HUES6 (cell line): ENCODE measurements around the gene XXYLT1.

Experiments used
- H3K27ac ChIP-seq: 2 replicates; pipeline ENCODE4 v1.7.0; 2013; ENCODE audit warnings: low read depth, mild to moderate bottlenecking, low read length, inconsistent platforms
- H3K27me3 ChIP-seq: 2 replicates; pipeline ENCODE4 v1.6.1; 2013; ENCODE audit warnings: low read length; ENCODE audit not compliant: control insufficient read depth, insufficient read depth
- H3K36me3 ChIP-seq: 2 replicates; pipeline ENCODE4 v1.6.1; 2013; ENCODE audit warnings: low read length; ENCODE audit not compliant: control insufficient read depth, insufficient read depth
- H3K4me1 ChIP-seq: 2 replicates; pipeline ENCODE4 v1.6.1; 2013; ENCODE audit warnings: low read length; ENCODE audit not compliant: control insufficient read depth, insufficient read depth
- H3K4me3 ChIP-seq: 2 replicates; pipeline ENCODE4 v1.5.1; 2013; ENCODE audit warnings: low read depth, low read length
- H3K9ac ChIP-seq: one replicate; pipeline ENCODE4 v1.6.1; 2013; ENCODE audit warnings: mild to moderate bottlenecking, low read length
- H3K9me3 ChIP-seq: 2 replicates; pipeline ENCODE4 v1.6.1; 2013; ENCODE audit warnings: low read depth, low read length; ENCODE audit not compliant: control insufficient read depth, insufficient read depth

Gene XXYLT1

DNA sequence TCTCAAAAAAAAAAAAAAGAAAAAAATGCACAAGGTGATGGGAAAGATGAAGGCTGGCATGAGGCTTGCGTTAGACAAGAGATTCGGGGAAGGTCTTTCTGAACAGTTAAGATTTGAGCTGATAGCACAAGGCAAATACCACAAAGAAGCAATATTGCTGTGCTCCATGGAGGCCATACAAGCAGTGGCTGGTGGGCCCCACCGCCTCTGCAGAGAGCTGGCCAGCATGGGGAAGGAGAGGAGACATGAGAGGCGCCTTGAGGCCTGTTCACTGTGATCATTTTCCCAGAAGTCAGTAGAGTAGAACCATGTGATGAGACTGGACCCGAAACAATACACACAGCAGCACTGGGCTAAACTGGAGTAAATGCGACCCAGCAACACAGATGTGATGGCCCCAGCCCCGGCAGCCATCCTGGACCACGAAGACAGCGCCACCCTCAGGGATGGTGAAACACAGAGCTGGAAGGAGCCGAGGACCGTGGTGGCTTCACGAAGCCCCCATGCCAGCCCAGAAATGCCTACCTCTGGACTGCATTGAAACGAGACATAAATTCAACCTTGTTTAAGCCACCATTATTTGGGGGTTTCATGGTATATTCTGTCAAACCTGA lies 5.5 kb downstream of the XXYLT1 start:
- H3K27me3 ChIP-seq = no peaks in the 10 kb centered on the region
- no peak overlapping the region for H3K27ac ChIP-seq
- H3K4me3 ChIP-seq = no peak overlapping the region
- peaks cover 18% of the 10 kb centered on the region for H3K4me1 ChIP-seq
- H3K9me3 ChIP-seq = no peaks in the 10 kb centered on the region
- no peak overlapping the region for H3K9ac ChIP-seq
- peaks cover 20% of the 10 kb centered on the region for H3K36me3 ChIP-seq

- Histone ChIP-seq H3K9me3 (no peaks in the 10 kb centered on the region), H3K4me3 (no peak overlapping the region), H3K27me3 (no peaks in the 10 kb centered on the region), H3K4me1 (peaks cover 12% of the 10 kb centered on the region), H3K27ac (no peak overlapping the region), H3K36me3 (peaks cover 20% of the 10 kb centered on the region), H3K9ac (no peak overlapping the region)
These were observed 6.9 kb downstream of the XXYLT1 start for GRCh38 chr3:195263925-195264600.

DNA sequence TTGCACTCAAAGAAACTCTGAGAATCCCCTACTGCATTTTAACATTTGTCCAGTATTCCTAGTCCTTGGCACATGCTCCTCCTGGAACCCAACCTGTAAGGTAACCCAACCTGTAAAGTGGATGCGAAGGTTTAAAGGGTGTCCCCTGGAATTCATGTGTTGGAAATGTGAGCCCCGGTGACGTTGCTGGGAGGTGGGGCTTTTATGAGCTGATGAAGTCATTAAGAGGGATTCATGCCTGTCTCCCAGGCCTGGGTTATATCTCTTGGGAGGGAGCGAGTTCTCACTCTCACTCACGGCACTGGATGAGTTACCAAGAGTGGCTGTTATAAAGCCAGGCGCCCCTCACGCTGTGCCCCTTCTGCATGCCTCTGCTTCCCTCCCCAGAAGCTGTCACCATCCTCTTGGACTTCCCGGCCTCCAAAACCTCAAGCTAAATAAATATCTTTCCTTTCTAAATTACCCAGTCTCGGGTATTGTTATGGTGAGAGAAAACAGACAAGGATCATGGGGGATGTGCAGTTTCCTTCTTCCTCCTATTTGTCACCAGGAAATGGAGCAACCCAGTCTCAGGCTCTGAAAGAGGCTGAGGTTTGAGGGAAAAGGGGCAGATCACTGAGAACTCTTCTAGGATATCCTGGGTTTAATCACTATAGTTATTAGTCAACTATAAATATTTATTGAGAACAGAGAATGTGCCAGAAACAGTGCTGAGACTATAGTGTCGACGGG lies 7.6 kb downstream of the XXYLT1 start:
- no peaks in the 10 kb centered on the region for H3K27me3 ChIP-seq
- no peak overlapping the region for H3K27ac ChIP-seq

DNA sequence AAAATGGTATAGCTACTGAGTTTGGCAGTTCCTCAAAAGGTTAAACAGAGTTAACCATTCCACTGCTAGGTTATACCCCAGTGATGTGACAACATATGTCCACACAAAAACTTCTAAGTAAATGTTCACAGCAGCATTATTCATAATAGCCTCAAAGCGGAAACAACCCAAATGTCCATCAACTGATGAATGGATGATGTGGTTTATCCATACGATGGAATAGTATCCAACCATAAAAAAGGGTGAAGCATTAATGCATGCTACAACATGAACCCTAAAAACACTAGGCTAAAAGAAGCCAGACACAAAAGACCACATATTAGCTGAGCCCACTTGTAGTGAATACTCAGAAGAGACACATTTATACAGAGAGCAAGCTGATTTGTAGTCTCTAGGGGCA lies 9.0 kb downstream of the XXYLT1 start:
- Histone ChIP-seq H3K9ac (no peak overlapping the region), H3K4me1 (peaks cover 17% of the 10 kb centered on the region), H3K27ac (no peak overlapping the region)

More for the DNA sequence above, 7.6 kb downstream of the XXYLT1 start:
- Histone ChIP-seq H3K4me3 (no peak overlapping the region), H3K36me3 (peaks cover 20% of the 10 kb centered on the region), H3K4me1 (peaks cover 16% of the 10 kb centered on the region), H3K9ac (no peak overlapping the region), H3K9me3 (no peaks in the 10 kb centered on the region)

GRCh38 chr3:195260280-195260905 lies 10.6 kb downstream of the XXYLT1 start:
- Histone ChIP-seq H3K9me3 (no peaks in the 10 kb centered on the region), H3K27ac (no peak overlapping the region), H3K36me3 (peaks cover under 1% of the 10 kb centered on the region), H3K9ac (peak overlapping the region; percentile 59), H3K4me3 (peak overlapping the region; percentile 86), H3K4me1 (peaks cover 26% of the 10 kb centered on the region), H3K27me3 (no peaks in the 10 kb centered on the region)

More for the DNA sequence above, 9.0 kb downstream of the XXYLT1 start:
- Histone ChIP-seq H3K9me3 (no peaks in the 10 kb centered on the region), H3K36me3 (peaks cover 13% of the 10 kb centered on the region), H3K27me3 (no peaks in the 10 kb centered on the region), H3K4me3 (no peak overlapping the region)

GRCh38 chr3:195259475-195260279 lies 11.3 kb downstream of the XXYLT1 start:
- Histone ChIP-seq H3K27ac (peak overlapping the region; percentile 72; the same call in 1 of the 2 replicates), H3K27me3 (no peaks in the 10 kb centered on the region), H3K36me3 (no peaks in the 10 kb centered on the region; the same call in 1 of the 2 replicates), H3K9ac (peak overlapping the region; percentile 71), H3K9me3 (no peaks in the 10 kb centered on the region), H3K4me3 (peak overlapping the region; percentile 86), H3K4me1 (peaks cover 33% of the 10 kb centered on the region)

DNA sequence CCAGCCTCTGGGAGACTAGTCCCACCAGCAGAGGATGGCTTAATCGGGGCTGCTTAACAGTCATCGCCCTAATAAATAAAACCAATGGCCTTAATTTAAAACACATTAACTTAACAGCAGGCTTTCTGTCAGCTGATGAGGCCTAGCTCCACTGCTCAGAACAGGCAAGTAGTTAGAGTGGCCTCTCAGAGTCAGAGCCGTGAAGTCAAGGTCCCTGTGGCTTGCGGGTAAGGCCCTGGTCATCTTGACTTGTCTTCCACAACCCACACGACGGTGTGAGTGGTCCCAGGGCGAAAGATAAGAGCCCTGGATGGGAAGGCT lies 11.8 kb downstream of the XXYLT1 start:
- Histone ChIP-seq H3K4me3 (peak overlapping the region; percentile 70), H3K4me1 (peaks cover 38% of the 10 kb centered on the region), H3K36me3 (no peaks in the 10 kb centered on the region; the same call in 1 of the 2 replicates), H3K27me3 (no peaks in the 10 kb centered on the region), H3K9ac (peak overlapping the region; percentile 71), H3K9me3 (no peaks in the 10 kb centered on the region), H3K27ac (peak overlapping the region; percentile 72; the same call in 1 of the 2 replicates)

- H3K27ac ChIP-seq = no peak overlapping the region
- peak overlapping the region; percentile 70; the same call in 1 of the 2 replicates for H3K4me3 ChIP-seq
- peak overlapping the region; percentile 71 for H3K9ac ChIP-seq
- peaks cover 43% of the 10 kb centered on the region for H3K4me1 ChIP-seq
- H3K36me3 ChIP-seq = no peaks in the 10 kb centered on the region; the same call in 1 of the 2 replicates
- H3K9me3 ChIP-seq = no peaks in the 10 kb centered on the region
- H3K27me3 ChIP-seq = no peaks in the 10 kb centered on the region
These were observed 12.4 kb downstream of the XXYLT1 start for GRCh38 chr3:195258449-195259153.

DNA sequence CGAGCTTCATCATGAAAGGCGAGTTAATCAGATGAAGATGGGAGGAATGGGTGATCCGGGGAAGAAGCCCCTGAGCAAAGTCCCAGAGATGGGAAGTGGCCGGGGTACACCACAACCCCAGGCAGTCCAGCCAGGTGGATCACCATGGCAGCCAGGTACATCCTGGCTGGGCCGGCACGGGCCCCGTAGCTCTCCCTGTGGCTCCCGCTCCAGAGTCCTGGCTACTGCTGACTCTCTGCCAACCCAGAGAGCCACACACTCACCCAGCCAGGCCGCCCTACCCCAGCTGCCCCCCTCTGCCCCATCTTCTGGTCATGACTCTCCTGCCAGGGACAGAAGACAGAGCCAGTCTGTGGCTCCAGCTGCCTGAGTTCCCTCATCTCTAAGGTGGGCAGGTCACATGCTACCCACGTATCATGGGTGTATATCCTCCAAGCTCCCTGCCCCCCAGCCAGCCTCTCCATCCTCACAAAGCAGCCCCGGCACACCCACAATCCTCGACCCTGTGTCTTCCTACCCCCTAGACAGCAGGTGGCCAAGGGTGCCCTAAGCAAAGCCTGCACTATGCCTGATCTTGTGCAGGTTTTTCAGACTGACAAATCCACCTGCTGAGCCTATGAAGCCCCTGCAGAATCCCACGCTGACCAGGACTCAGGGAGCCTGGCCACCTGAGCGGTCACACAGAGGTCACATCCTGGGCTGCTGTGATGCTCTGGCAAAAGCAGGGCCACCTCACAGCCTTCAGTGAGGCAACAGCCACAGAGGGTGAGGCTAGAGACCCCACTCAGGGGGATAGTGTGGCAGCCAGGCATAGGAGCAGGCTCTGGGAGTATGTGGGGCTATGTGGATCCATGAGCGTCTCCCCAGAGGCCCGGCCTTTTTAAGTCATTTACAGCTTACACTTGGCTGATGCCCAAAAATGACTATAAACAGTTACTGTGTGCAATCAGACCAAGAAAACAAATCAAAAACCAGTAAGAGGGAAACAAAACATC lies 13.2 kb downstream of the XXYLT1 start:
- no peak overlapping the region for H3K9ac ChIP-seq
- H3K4me3 ChIP-seq = no peak overlapping the region
- no peaks in the 10 kb centered on the region; the same call in 1 of the 2 replicates for H3K36me3 ChIP-seq
- no peak overlapping the region for H3K27ac ChIP-seq
- H3K9me3 ChIP-seq = no peaks in the 10 kb centered on the region
- H3K4me1 ChIP-seq = peaks cover 43% of the 10 kb centered on the region
- no peaks in the 10 kb centered on the region for H3K27me3 ChIP-seq
